CMK (cell line): ENCODE results near the gene PIK3IP1.
"Not testable (repeated sequence)": the region's sequence is repeated elsewhere in the genome, so short reads cannot be mapped to it uniquely, and the experiment has no call there.

Experiments
- DNase-seq: peaks from one replicate; pipeline ENCODE4 v3.0.0-alpha.2; 2010; ENCODE audit warnings: low read depth

The PIK3IP1 gene, protein sequence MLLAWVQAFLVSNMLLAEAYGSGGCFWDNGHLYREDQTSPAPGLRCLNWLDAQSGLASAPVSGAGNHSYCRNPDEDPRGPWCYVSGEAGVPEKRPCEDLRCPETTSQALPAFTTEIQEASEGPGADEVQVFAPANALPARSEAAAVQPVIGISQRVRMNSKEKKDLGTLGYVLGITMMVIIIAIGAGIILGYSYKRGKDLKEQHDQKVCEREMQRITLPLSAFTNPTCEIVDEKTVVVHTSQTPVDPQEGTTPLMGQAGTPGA

DNA sequence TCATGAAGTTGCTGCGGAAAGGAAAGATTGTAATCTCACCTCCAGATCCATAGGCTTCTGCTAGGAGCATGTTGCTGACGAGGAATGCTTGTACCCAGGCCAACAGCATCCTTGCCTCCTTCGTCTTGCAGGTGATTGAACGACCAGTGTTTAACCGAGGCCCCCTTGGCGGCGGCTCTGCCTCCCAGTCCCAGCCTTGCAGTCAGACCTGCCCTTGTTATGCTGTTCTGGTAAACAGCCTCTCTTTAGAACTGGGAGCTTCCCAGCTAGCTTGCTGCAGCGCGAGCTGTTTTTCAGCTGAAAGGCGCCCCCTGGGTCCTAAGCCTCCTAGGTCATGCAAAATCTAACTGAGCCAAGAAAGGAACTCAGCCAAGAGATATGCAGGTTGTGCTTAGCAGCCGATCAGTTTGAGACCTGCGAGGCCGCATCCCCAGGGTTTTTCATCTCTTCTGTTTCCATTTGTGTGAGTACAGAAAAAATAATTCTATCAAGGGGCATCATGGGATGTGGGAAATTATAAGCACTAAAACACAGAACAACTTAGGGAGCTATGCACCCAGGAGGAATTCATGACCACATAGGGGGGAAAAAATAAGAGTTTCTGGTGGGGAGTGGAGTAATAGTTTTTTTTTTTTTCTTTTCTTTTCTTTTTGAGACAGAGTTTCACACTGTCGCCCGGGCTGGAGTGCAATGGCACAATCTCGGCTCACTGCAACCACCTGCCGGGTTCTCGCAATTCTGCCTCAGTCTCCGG is at the start of gene PIK3IP1:
TSS of gene PIK3IP1 (minus strand) at position 253 of the 754 bp plus-strand sequence. CDS start at position 109, 144 bp downstream.
- no peak for DNase-seq

DNA sequence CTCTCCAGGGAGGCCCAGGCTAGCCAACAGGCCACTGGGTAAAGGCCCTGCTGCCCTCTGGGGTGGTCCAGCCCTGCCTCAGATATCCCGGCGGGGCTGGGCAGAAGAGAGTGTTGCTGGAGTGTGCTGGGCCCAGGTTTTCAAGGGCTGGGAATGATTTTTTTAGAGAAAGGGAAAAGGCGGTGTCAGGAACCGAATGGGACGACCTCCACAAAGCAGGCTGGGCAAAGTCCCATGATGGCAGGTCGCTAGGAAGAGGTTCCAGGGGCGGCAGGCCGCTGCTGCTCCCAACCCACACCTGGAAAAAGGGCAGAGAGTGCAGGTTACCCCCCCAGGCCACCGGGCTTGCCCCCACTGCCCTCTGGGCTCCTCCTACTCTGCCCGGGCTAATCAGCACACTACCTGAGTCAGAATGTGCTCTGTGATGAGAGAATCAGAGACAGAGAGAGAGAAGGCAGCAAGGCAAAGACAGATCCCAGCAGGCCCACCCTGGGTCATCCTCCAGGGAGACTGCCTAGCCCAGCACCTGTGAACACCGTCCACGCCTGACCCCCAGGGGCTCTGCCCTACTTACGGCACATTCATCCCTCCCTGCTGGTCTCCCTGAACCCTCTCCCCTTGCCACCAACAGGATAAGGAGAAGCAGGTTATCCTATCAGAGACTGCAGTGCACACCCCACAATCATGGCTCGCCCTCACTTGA is 49.2 kb upstream of the PIK3IP1 start:
- no peak for DNase-seq

DNA sequence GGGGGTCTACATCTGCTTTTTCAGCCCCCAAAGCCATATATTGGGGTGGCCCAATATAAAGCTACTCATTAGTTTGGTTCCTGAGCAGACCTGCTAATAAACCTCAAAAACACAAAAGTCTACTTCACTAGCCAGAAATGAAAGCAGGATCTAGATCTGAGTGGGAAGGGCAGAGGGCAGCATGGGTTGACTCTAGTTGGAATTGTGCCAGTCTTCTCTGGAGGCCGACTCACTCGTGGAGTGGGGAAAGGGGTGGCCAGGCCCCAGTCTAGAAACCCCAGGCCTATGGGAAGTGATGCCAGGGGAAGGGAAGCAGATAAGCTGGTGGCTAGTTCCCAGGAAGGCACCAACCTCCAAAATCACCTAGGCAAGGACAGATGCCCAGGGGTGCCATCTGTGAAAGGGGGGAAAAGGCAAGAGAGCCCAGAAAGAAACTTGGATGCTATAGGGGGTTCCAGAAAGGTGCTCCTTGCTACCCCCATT is 48.5 kb upstream of the PIK3IP1 start:
- DNase-seq = no peak

DNA sequence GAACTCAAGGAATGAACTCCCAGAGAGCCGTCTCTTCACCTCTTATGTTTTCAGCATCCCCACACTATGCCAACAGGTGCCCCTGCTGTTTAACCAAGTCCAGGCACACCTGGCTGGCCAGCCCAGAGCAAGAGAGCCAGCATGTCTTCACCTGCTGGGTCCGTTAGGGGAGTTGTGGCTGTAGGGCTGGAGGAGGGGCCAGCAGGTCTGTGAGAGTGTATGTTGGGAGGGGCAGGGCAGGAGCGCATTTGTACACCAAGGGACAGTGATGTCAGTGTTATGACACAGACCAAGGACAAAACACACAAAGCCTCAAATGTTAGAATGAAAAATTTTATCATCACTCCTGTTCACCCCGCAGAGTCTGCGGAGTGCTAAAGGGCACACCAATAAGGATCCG is 48.1 kb upstream of the PIK3IP1 start:
- DNase-seq = no peak

DNA sequence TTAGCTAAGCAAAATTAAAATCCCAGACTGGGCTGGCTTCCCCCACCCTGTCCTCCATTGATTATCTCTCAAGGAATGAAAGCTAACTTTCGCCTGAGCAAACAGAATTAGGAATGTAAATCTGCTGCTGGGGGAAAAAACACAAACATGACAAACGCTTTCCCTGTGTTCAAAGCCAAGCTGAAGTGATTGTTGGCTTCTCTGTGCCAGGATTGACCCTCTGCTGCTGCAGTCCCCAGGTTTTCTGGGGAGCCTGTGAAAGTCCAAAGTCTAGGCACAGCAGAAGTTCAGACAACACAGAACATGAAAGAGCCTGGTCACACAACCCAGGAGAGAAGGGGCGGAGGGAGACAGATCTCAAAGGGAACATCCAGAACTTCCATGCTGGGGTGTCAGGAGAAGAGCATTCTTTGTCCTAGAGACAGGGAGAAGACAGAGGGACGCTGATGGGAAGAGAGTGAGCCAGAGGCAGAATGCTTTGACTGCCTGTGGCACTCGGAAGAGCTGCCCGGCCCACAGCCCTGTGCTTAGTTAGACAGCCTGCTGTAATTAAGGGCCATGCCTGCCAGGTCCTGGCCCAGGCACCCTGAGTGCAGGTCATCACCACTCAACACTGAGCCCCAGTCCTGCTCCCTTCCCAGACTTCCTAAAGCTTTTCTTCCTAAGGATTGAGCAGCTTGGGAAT is 47.0 kb upstream of the PIK3IP1 start:
- no peak for DNase-seq

DNA sequence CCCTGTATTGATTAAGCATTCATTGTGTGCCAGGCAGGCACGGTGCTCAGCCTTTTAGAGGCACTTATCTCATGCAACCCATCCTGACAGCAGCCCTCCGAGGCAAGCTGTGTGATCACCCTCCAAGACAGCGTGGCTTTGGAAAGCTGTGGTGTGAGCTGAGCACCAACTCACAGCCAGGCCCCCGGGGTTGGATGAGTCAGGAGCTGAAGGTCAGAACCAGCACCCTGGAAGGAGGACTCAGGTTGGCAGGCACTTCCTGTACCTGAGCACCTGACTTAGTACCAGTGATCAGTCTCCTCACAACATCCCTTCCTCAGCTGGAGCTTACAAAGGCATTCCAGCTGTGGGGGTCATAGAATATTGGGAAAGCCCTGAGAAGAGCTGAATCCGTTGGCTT is 44.9 kb upstream of the PIK3IP1 start:
- DNase-seq = no peak

DNA sequence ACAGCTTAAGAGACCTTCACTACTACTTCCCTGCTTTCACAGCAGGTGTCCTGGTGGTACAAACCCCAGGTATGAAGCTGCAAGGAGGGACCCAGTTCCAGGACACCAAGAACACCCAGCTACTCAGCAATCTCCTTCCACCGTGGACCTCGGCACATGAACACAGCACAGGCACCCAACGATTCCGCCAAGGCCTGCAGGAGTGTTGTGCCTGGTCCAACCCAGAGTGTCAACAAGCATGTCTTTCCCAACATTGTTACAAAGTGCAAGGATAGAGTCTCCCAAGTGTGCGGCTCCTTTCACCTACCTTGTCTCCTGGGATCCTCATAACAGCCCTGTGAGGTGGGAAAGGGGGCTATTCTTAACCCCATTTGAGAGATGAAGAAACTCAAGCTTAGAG is 42.0 kb upstream of the PIK3IP1 start:
- DNase-seq = no peak

DNA sequence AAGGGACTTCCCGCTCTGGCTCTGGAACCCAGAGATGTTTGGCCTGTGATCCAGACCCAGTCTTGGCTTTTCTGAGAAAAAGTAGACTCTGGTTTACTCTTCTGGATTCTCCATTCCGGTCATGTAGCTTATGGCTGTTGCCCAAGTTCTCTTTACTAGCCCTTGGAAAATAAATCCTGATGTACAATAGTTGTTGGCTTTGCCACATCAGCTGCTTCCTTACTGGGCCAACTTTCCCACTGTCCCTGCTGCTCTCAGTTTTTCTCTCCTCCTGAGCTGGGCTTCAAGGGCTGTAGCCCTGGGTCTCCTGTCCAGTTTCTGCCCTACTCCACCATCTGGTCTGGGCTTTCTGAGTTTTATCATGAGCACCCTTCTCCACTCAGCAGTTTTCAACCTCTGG is 41.4 kb upstream of the PIK3IP1 start:
- no peak for DNase-seq

DNA sequence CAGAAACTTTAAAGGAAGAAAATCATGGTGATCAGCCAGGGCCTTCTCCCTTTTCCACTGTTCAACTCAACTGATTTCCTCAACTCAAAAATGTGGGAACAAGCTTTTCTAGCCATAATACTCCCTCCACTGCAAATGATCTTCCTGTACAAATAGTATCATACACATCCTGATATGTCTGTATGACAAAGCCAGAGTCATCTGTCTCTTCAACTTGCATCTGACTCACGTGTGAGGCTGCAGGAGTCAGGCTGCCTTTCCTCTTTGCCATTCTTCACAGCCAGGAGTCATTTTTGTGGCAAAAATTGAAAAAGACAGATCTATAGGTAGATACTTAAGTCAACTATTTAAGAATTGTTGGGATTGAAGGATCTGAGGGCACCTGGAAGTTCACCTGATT is 40.6 kb upstream of the PIK3IP1 start:
- no peak for DNase-seq

DNA sequence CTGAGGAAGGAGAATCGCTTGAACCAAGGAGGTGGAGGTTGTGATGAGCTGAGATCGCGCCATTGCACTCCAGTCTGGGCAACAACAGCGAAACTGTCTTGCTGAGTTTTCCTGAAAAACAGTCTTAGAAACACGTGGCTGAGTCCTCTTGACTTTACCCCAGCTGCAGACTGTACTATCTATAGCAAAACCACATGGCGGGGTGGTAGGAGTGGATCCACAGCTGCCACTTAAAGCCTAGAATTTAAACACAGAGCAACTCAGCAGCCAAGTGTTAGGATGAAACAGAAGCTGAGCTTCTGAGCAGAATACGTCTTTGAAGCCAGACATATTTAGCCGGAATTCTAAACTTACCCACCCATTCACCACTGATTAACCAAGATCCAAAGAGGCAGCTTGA is 39.7 kb upstream of the PIK3IP1 start:
- no peak for DNase-seq

DNA sequence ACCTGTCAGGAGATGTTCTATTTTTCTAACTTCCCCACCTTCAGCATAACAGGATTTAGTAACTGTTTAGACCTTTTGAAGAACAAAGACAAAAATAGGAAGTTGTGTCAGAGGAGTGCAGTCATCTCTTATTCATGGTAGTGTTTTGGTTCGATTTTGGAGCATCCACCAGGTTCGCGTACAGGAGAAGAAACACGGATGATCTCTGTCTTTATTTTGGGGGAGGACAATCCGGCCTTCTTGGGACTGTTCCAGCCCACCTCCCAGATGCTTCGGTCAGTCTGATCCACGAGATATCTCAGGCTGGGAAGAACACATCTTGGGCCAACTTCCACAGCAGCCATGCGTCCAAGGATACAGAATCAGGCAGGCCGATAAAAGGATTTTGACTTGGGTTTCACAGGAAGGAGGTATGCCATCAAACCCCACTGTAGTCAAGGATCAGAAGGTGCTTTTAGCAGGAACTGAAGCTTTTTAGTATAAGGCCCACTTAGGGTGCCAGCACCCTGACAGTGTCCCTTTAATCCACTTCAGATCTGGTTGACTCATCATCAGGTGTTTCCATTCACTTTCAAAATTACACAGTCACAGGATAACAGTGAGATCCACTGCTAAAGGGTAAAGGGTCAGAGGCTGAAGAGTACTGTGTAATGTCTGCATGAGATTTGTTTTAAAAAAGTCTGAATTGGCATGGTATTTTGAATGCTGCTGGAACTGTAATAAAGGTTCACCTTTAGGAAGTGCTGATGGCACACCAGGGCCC is 37.3 kb upstream of the PIK3IP1 start:
- no peak for DNase-seq

DNA sequence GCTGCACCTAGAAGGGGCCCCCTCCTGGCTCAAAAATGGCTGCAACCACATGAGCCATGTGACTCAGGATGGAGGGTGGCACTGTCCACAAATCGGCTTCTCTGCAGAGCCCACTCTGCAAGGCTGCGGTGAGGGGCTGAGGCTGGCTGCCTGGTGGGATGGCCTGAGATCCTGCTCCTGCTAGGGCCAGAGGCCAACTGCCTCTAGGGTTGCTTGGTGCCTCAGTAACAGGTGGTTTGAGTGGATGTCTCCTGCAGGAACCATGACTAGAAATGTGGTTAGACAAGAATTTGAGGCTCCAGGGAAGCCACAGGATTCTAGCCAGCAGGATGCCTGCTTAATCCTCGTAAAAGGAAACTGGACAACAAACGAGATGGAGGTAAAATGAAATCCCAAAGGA is 36.7 kb upstream of the PIK3IP1 start:
- DNase-seq = no peak

DNA sequence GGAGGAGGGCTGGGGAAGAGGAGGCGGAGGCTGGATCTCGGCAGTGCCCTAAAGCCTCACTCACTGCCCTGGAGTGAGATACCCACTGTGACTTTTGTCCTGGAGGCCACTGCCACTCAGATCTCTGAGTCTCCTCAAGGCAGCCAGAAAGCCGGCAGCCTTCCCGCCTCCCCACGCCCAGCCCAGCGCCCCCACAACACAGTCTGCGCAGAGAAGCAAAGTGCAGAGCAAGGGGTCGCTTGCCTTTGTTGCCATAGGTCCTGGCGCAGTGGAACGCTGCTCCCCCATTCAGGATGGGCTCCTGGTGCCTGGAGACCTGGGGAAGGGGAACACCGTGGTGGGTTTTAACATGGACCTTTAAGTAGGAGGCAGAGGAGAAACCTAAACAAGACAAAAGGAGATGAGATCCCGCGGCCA is 36.3 kb upstream of the PIK3IP1 start:
- DNase-seq = no peak

DNA sequence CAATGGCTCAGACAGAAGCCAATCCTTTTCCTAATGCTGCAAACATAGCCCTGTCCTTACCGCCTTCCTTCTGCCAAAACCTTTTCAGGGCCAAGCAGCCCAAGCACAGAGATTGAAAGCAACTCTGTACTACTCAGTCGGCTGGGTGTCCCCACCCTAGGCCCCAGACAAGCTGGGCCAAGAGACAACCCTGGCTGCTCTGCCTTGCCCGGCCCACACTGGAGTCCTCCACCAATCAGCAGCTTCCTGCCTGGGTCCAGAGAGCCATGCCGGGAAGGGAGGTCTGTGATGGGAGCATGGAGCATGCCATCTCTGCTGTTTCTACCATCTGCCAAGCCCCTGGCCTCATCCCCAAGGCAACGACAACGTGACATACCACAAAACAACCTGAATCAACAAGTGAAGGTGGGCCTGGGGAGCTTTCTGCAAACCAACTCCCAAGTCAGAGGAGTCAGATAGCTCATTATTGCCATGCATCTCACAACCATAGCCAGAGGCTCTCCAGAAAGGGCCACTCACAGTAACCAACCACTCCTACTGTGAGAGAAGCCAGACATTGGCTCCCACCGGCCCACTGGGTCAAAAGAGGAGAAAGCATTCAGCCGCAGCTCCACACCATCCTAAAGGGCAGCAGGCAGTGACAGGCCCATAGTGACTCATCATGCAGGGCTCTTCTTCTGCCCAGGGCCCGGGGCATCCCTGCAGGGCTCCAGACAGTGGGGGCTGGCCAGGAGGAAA is 35.7 kb upstream of the PIK3IP1 start:
- DNase-seq = no peak

DNA sequence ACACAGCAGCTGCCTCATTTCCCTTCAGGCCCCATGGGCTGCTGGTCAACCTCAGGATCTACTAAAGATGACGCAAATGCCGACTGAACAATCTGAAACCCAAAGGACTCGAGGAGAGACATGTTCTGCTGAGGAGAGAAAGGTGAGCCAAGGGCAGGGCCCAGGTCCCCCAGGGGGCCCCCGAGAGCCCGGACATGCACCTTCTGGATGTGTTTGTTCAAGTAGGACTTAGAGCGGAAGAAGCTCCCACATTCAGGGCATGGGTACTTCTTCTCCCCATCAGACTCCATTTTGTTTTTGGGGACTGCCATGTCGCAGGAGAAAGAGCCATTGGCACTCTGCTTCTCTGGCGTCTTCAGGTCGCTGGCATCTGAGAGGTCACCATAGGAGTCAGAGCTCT is 34.6 kb upstream of the PIK3IP1 start:
- DNase-seq = no peak

DNA sequence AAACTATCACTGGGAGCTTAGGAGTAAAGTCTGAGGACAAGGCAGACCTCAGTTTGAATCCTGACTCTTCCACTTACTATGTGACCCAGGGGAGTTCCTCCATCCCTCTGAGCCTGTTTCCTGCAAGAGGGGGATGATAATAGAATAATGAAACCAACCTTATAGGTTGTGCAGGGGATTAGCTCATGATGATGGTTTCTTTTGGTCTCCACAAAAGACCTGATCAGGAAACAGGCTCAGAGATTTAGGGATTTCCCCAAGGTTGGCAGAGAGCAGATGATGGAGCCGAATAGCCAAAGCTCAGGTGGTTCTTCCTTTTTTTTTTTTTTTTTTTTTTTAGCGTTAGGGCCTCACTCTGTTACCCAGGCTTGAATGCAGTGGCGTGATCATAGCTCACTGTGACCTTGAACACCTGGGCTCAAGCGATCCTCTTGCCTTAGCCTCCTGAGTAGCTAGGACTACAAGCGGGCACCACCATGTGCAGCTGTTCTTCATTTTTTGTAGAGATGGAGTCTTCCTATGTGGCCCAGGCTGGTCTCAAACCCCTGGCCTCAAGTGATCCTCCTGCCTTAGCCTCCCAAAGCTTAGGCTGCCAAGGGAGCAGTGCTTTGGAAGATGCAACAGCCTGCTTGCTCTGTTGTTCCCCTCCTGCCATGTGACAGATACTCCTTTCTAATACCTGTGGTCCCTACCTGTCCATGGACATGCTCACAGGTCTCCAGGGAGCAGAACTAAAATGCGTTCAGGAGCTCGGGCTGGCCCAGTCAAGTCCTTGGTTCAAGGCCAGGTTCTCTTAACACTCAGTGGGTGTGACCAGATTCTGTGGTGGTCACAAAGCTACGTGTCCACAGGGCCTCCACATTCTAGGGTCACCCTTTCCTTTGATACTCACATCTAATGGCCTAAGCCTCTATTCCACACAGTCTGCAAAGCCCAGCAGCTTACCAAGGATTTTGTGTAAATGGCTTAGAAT is 31.6 kb upstream of the PIK3IP1 start:
- DNase-seq = no peak

DNA sequence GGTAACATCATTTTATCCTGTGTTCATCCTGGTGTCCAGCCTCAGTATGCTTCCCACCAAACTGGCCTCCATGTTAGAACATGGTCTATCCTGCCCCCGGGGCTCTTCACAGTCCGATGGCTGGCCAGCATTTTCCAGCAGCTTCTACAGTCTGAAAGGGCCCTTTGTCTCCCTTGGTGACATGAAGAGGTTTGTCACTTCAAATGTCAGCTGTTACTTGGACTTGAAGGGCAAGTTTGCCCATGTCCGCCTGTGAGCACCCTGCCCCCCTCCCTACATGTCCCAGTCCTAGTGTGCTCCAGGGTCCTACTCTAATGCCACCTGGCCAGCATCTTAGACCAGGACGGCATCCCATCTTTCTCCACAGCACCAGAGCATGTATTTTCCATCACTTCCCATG is 29.1 kb upstream of the PIK3IP1 start:
- DNase-seq = no peak

DNA sequence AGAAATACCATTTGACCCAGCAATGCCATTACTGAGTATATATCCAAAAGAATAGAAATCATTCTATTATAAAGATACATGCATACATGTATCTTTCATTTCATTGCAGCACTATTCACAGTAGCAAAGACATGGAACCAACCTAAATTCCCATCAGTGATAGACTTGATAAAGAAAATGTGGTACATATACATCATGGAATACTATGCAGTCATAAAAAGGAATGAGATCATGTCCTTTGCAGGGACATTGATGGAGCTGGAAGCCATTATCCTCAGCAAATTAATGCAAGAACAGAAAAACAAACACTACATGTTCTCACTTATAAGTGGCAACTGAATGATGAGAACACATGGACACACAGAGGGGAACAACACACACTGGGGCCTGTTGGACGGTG is 21.9 kb upstream of the PIK3IP1 start:
- not testable (repeated sequence) for DNase-seq

DNA sequence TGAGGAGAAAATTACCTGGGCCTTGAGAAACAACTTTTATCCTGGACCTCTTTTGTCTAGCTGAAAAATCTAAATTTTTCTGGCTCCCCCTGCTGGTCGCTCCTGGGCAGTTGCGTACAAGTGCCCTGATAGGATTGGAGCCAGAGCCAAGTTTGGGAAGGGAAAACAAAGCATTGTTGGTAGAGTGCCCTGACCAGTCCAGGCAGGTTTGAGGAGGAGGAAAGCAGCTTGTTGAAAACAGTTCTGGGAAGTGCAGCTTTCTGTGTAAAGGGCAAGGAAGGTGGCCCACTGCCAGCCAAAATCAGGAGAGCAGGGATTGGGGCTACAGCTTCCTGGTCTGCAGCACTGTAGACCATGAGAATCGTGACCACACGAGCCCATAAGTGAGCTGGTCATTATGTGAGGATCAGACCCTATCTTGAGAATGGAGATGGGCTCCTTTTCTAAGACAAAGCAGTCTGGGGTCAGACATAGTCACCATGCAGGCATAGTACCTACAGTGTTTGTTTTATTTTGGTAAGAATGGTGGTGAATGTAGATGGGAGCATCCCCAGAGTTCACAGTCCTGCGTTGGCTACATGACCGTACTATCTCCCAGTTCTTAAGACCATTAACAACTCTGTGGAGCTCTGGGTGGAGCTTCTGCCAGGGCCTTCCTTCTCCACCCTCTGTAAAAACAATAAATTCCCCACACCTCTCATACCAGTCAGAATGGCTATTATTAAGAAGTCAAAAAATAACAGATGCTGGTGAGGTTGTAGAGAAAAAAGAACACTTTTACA is 21.3 kb upstream of the PIK3IP1 start:
- DNase-seq = no peak
